KOPT-K1 (cell line): ENCODE data around the gene RUFY3.

Experiments
- H3K27ac ChIP-seq: fragments of 200-600 bp; sonication (generic); 2 replicates; pipeline ENCODE4 v1.5.1; 2016; ENCODE audit warnings: antibody characterized with exemption, mild to moderate bottlenecking, low read depth, low read length; ENCODE audit not compliant: poor library complexity, severe bottlenecking
- H3K36me3 ChIP-seq: fragments of 200-600 bp; sonication (generic); 2 replicates; pipeline ENCODE4 v1.5.1; 2017; ENCODE audit warnings: antibody characterized with exemption, mild to moderate bottlenecking, low read length, moderate library complexity; ENCODE audit not compliant: insufficient read depth
- H3K9me3 ChIP-seq: fragments of 200-600 bp; sonication (generic); 2 replicates; pipeline ENCODE4 v1.5.1; 2017; ENCODE audit warnings: antibody characterized with exemption, low read length, mild to moderate bottlenecking; ENCODE audit not compliant: insufficient read depth, poor library complexity, severe bottlenecking

Gene RUFY3

GRCh38 chr4:70739496-70740337, 18.0 kb downstream of the RUFY3 start:
- Histone ChIP-seq H3K27ac (peak overlapping the region; percentile 97), H3K36me3 (no peaks in the 10 kb centered on the region), H3K9me3 (no peaks in the 10 kb centered on the region)

GRCh38 chr4:70741867-70742658, 20.3 kb downstream of the RUFY3 start:
- H3K9me3 ChIP-seq, result no peaks in the 10 kb centered on the region
- no peaks in the 10 kb centered on the region for H3K36me3 ChIP-seq
- H3K27ac ChIP-seq, result peak overlapping the region; percentile 97

- no peaks in the 10 kb centered on the region for H3K9me3 ChIP-seq
- H3K36me3 ChIP-seq, result no peaks in the 10 kb centered on the region
- peak overlapping the region; percentile 11 for H3K27ac ChIP-seq
Measured at GRCh38 chr4:70743731-70744130, 22.0 kb downstream of the RUFY3 start.

GRCh38 chr4:70746179-70746839, 24.5 kb downstream of the RUFY3 start:
- Histone ChIP-seq H3K36me3 (no peaks in the 10 kb centered on the region), H3K9me3 (no peaks in the 10 kb centered on the region), H3K27ac (no peak overlapping the region)

- H3K27ac ChIP-seq, result no peak overlapping the region
- H3K36me3 ChIP-seq, result no peaks in the 10 kb centered on the region
- no peaks in the 10 kb centered on the region for H3K9me3 ChIP-seq
Measured at GRCh38 chr4:70747874-70748273, 26.1 kb downstream of the RUFY3 start.

GRCh38 chr4:70749313-70749712, 27.5 kb downstream of the RUFY3 start:
- peak overlapping the region; percentile 22 for H3K27ac ChIP-seq
- H3K36me3 ChIP-seq, result no peaks in the 10 kb centered on the region
- no peaks in the 10 kb centered on the region for H3K9me3 ChIP-seq

GRCh38 chr4:70752236-70752635, 30.5 kb downstream of the RUFY3 start:
- peaks cover 5% of the 10 kb centered on the region; the same call in 1 of the 2 replicates for H3K36me3 ChIP-seq
- peaks cover 7% of the 10 kb centered on the region for H3K9me3 ChIP-seq
- H3K27ac ChIP-seq, result no peak overlapping the region

GRCh38 chr4:70753630-70754029, 31.9 kb downstream of the RUFY3 start:
- Histone ChIP-seq H3K36me3 (peaks cover 5% of the 10 kb centered on the region; the same call in 1 of the 2 replicates), H3K9me3 (peaks cover 7% of the 10 kb centered on the region), H3K27ac (peak overlapping the region; percentile 8)

GRCh38 chr4:70754470-70754869, 32.7 kb downstream of the RUFY3 start:
- Histone ChIP-seq H3K27ac (no peak overlapping the region), H3K9me3 (peaks cover 7% of the 10 kb centered on the region)

GRCh38 chr4:70754990-70755688, 33.4 kb downstream of the RUFY3 start:
- H3K27ac ChIP-seq, result no peak overlapping the region
- H3K9me3 ChIP-seq, result peaks cover 7% of the 10 kb centered on the region

More at GRCh38 chr4:70754470-70754869, 32.7 kb downstream of the RUFY3 start:
- peaks cover 5% of the 10 kb centered on the region; the same call in 1 of the 2 replicates for H3K36me3 ChIP-seq

GRCh38 chr4:70759126-70759525, 37.4 kb downstream of the RUFY3 start:
- Histone ChIP-seq H3K36me3 (peaks cover 16% of the 10 kb centered on the region), H3K9me3 (peaks cover 7% of the 10 kb centered on the region), H3K27ac (peak overlapping the region; percentile 46)

More at GRCh38 chr4:70754990-70755688, 33.4 kb downstream of the RUFY3 start:
- peaks cover 5% of the 10 kb centered on the region; the same call in 1 of the 2 replicates for H3K36me3 ChIP-seq

GRCh38 chr4:70759627-70760026, 37.9 kb downstream of the RUFY3 start:
- Histone ChIP-seq H3K27ac (peak overlapping the region; percentile 46), H3K36me3 (peaks cover 21% of the 10 kb centered on the region), H3K9me3 (peaks cover 7% of the 10 kb centered on the region)

GRCh38 chr4:70760662-70761061, 38.9 kb downstream of the RUFY3 start:
- H3K9me3 ChIP-seq, result peaks cover 5% of the 10 kb centered on the region
- no peak overlapping the region for H3K27ac ChIP-seq
- H3K36me3 ChIP-seq, result peaks cover 30% of the 10 kb centered on the region

- Histone ChIP-seq H3K36me3 (peaks cover 32% of the 10 kb centered on the region), H3K27ac (no peak overlapping the region), H3K9me3 (no peaks in the 10 kb centered on the region)
Measured at GRCh38 chr4:70761276-70761816, 39.6 kb downstream of the RUFY3 start.
